T-cell (primary cell): ENCODE results near the gene VTI1A. TPM values are rescaled to one million over a fixed set of nuclear protein-coding genes. Genes with fewer than 3 reads are reported as not detected.
"Not testable (repeated sequence)": the region's sequence is repeated elsewhere in the genome, so short reads cannot be mapped to it uniquely, and the experiment has no call there.

Experiments used
- ATAC-seq, 4 experiments: fragments of 200-7000 bp in 3 of 4; fragments of 150-1000 bp in 1 of 4; cut with Tn5 transposase; replicated peaks in 1 of 4; 1 replicate in 3 of 4; 2 replicates in 1 of 4; pipeline ENCODE4 v1.10.0; 2021; ENCODE audit warnings: moderate library complexity in 3 of 4, mild to moderate bottlenecking in 2 of 4, moderate number of reproducible peaks in 1 of 4
- CTCF ChIA-PET, 2 donors: fragments of 300-600 bp; sonication (Branson Sonifier 250); formaldehyde crosslinking; loops; one replicate each; lab custom pipeline; 2022; ENCODE audit warnings: antibody characterized with exemption in 2 of 2; lab: Charles Lee
- POLR2A ChIA-PET, 2 donors: fragments of 300-600 bp; sonication (Branson Sonifier 250); formaldehyde crosslinking; loops; one replicate each; lab custom pipeline; 2022; ENCODE audit warnings: antibody characterized with exemption in 2 of 2; lab: Charles Lee
- DNase-seq, 35 experiments: peaks; one replicate each; pipeline versions ENCODE4 v3.0.0 to v3.0.0-alpha.2; 2013 to 2023
- H3K27ac ChIP-seq: one replicate; pipeline ENCODE4 v1.5.1; 2013; ENCODE audit warnings: low read length
- H3K27me3 ChIP-seq, 2 experiments: replicated peaks in 1 of 2; 1 replicate in 1 of 2; 2 replicates in 1 of 2; pipeline versions ENCODE4 v1.6.1 to v1.7.0; 2013; ENCODE audit warnings: low read length in 1 of 2, mixed read lengths in 1 of 2; ENCODE audit not compliant: control insufficient read depth in 2 of 2, insufficient read depth in 2 of 2; ENCODE audit errors: extremely low read depth in 1 of 2
- H3K36me3 ChIP-seq, 2 donors: 1 replicate in 1 of 2; 2 replicates in 1 of 2; pipeline versions ENCODE4 v1.6.1 to v1.7.0; 2013; ENCODE audit warnings: low read length in 1 of 2; ENCODE audit not compliant: control insufficient read depth in 2 of 2, insufficient read depth in 1 of 2; ENCODE audit errors: extremely low read depth in 1 of 2
- H3K4me1 ChIP-seq, 2 experiments: 1 replicate in 1 of 2; 2 replicates in 1 of 2; pipeline versions ENCODE4 v1.6.1 to v1.7.0; 2013; ENCODE audit warnings: low read length in 2 of 2, mixed read lengths in 1 of 2; ENCODE audit not compliant: insufficient read depth in 2 of 2, control insufficient read depth in 1 of 2; ENCODE audit errors: extremely low read depth in 1 of 2
- H3K4me3 ChIP-seq, 2 donors: 1 replicate in 1 of 2; 2 replicates in 1 of 2; pipeline versions ENCODE4 v1.5.1 to v1.7.0; 2013; ENCODE audit warnings: mild to moderate bottlenecking in 2 of 2, low read length in 1 of 2, moderate library complexity in 1 of 2; ENCODE audit not compliant: control insufficient read depth in 1 of 2; ENCODE audit errors: extremely low read depth in 1 of 2
- H3K9me3 ChIP-seq: 2 replicates; pipeline ENCODE4 v1.7.0; 2013
- H3K27ac Mint-ChIP-seq, 2 donors: one replicate each; pipeline ENCODE4 v1.8.0; 2020 to 2021; ENCODE audit warnings: mild to moderate bottlenecking in 2 of 2, mixed read lengths in 2 of 2
- H3K27me3 Mint-ChIP-seq, 2 donors: one replicate each; pipeline ENCODE4 v1.8.0; 2021 to 2022; ENCODE audit warnings: mixed read lengths in 2 of 2
- H3K36me3 Mint-ChIP-seq: one replicate; pipeline ENCODE4 v1.8.0; 2021; ENCODE audit warnings: mixed read lengths
- H3K4me1 Mint-ChIP-seq, 3 donors: one replicate each; pipeline ENCODE4 v1.8.0; 2020 to 2022; ENCODE audit warnings: mixed read lengths in 3 of 3, mild to moderate bottlenecking in 1 of 3
- H3K4me3 Mint-ChIP-seq, 3 donors: one replicate each; pipeline ENCODE4 v1.8.0; 2020 to 2022; ENCODE audit warnings: mild to moderate bottlenecking in 3 of 3, mixed read lengths in 3 of 3, moderate library complexity in 3 of 3
- H3K9me3 Mint-ChIP-seq, 3 donors: one replicate each; pipeline ENCODE4 v1.8.0; 2020 to 2022; ENCODE audit warnings: mixed read lengths in 3 of 3
- WGBS: methylation state at CpG from one replicate; pipeline ENCODE4 v1.1.5; 2013; ENCODE audit warnings: missing lambda C conversion rate; ENCODE audit not compliant: insufficient coverage; 5-methylcytosine and 5-hydroxymethylcytosine counted together
- total RNA-seq, 35 experiments: library from RNA in 6 of 35; stranded (reverse) in 6 of 35; fragments of 120-200 nt in 1 of 35; gene quantifications; one replicate each; pipeline versions ENCODE4 v1.2.1 to v1.2.4 and lab custom pipeline; 2013 to 2026

Gene VTI1A
- total RNA-seq, 5 donors from 2014 or later (not counting 1 experiment from before 2014, with no cell fraction given) = 41.3 to 53.6 (median 43.5) TPM

DNA sequence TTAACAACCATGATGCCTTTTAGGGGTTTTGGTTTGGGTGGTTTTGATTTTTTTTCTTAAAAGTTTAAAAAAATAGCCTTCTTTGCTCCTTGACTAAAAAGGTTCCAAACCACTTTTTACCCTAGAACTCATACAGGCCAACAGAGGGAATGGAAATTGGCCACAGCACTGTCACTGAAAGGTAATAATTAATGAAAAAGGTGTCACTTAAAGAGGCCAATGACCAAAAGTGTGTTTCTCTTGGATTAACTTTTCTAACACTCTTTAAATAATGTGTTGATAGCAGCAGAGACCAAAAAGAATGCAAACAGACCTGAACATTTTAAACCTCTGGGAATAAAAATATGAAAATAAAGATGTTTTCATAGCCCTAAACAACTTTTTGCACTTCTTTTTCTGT, 282.0 kb downstream of the VTI1A start:
- H3K4me1 Mint-ChIP-seq = no peaks in the 10 kb centered on the region
- no peaks in the 10 kb centered on the region for H3K4me1 ChIP-seq
- no peak overlapping the region for H3K27ac Mint-ChIP-seq
- no peaks in the 10 kb centered on the region for H3K27me3 Mint-ChIP-seq
- H3K4me3 Mint-ChIP-seq = no peak overlapping the region
- H3K9me3 Mint-ChIP-seq = no peaks in the 10 kb centered on the region
- no peak overlapping the region for H3K4me3 ChIP-seq
- no peak for ATAC-seq
- CTCF ChIA-PET = interaction anchor here in 1 of 2 donors (0.6 kb wide), 1 partner anchor 286 kb away, joined by 5 read pairs; no protein-coding TSS in a partner anchor
- POLR2A ChIA-PET = no interaction called here
- H3K27ac ChIP-seq = no peak overlapping the region
- H3K36me3 ChIP-seq = no peaks in the 10 kb centered on the region
- no peaks in the 10 kb centered on the region for H3K27me3 ChIP-seq
- no peak for DNase-seq
- peaks cover 8% of the 10 kb centered on the region for H3K36me3 Mint-ChIP-seq
- no peaks in the 10 kb centered on the region for H3K9me3 ChIP-seq

DNA sequence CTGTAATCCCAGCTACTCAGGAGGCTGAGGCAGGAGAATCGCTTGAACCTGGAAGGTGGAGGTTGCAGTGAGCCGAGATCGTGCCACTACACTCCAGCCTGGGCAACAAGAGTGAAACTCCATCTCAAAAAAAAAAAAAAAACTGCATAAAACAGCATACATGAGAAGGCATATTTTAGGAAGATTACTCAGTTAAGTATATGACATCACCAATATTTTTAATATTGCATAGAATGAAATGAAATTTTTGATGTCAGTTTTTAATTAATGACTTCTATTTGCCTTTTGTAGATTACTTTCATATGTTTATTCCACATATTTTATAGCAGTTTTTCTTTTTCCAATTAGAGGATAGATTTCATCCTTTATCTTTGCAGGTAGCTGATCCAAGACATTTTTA, 284.4 kb downstream of the VTI1A start:
- H3K27ac ChIP-seq, POLR2A ChIA-PET, H3K27ac Mint-ChIP-seq, CTCF ChIA-PET, H3K4me3 ChIP-seq, H3K4me3 Mint-ChIP-seq, ATAC-seq, DNase-seq, H3K4me1 Mint-ChIP-seq, H3K4me1 ChIP-seq, H3K36me3 ChIP-seq, H3K9me3 ChIP-seq, H3K27me3 ChIP-seq, H3K9me3 Mint-ChIP-seq, H3K27me3 Mint-ChIP-seq, H3K36me3 Mint-ChIP-seq: not testable (repeated sequence)
- no CpG with 5 or more reads among the region's 3 CpGs for WGBS

DNA sequence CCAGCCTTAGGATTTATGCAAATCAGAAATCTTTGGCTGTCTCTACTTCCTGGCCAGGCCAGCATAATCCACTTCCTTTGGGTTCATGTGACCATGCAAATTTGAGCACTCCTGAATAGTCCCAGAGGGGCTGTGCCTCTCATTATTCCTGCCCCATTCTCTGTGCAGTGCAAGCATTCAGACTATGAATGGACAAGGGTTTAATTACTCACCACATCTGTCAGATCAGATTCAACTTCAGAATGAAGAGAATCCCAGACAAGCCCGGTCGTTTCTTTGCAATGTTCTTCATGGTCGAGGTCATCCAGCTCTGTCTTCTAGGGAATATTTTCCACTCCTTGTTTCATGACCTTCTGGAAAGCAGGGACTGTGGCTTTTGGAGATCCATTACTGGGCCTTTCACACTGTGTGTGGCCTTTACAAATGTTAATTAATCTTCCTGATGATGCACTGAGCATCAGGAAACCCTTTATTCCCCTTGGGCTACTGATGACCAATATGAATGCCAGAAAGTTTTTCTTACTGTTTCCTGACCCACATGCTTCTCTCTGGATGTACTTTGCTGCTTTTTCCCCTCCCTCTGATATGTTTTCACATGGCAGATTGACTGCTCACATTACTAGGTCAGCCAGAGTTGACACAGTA, 285.4 kb downstream of the VTI1A start:
- peaks cover 9% of the 10 kb centered on the region for H3K36me3 Mint-ChIP-seq
- WGBS = no CpG with 5 or more reads among the region's 3 CpGs
- no peaks in the 10 kb centered on the region for H3K27me3 Mint-ChIP-seq

DNA sequence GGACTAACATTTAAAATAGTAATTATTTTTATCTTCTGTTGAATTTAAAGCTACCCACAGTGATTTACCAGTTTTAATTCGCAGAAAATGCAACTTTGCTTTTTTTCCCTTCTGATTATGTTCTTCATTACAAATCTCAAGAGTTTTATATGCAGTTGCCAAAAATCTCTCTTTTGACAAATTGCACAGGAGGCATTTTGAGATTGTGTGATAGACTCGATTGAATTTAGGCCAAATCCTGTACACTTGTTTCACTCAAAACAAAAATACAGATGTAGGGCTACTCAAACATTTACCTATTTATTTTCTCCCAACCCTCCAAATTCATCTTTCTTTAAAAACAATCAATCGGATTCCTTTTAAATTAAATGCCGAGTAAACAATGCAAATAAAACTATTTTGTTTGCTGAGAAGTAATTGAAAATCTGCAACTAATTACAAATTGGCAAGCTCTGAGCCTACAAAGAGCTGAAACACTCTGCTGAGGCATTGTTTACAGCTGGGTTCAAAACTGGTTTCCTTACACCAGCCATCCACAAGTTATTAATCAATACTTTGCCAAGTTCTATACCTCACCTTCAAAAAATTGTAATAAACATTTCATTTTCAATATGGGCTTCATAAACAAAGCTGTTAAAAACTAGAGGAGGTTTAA, 288.2 kb downstream of the VTI1A start:
- ChIA-PET POLR2A (interaction anchor here in 1 of 2 donors (0.6 kb wide), 1 partner anchor 828 kb away, joined by 3 read pairs; no protein-coding TSS in a partner anchor), CTCF (interaction anchor here in 1 of 2 donors (0.6 to 0.7 kb wide), 2 partner anchors 27 to 342 kb away, joined by 3 read pairs; no protein-coding TSS in a partner anchor)
- no peak overlapping the region for H3K27ac Mint-ChIP-seq
- Histone ChIP-seq H3K9me3 (no peaks in the 10 kb centered on the region), H3K4me3 (no peak overlapping the region), H3K27ac (no peak overlapping the region), H3K36me3 (peaks cover 0 to 4% of the 10 kb centered on the region in 2 donors), H3K27me3 (no peaks in the 10 kb centered on the region), H3K4me1 (no peaks in the 10 kb centered on the region)
- no peaks in the 10 kb centered on the region for H3K27me3 Mint-ChIP-seq
- no peak for ATAC-seq
- WGBS = no CpG with 5 or more reads among the region's 4 CpGs
- DNase-seq = no peak
- H3K36me3 Mint-ChIP-seq = peaks cover 32% of the 10 kb centered on the region
- no peaks in the 10 kb centered on the region for H3K4me1 Mint-ChIP-seq
- no peak overlapping the region for H3K4me3 Mint-ChIP-seq
- no peaks in the 10 kb centered on the region for H3K9me3 Mint-ChIP-seq

More for the DNA sequence above, 285.4 kb downstream of the VTI1A start:
- no peak overlapping the region for H3K27ac Mint-ChIP-seq
- H3K36me3 ChIP-seq = peaks cover 0 to 4% of the 10 kb centered on the region in 2 donors
- no peaks in the 10 kb centered on the region for H3K27me3 ChIP-seq
- no peaks in the 10 kb centered on the region for H3K9me3 Mint-ChIP-seq
- no peaks in the 10 kb centered on the region for H3K4me1 ChIP-seq
- no peaks in the 10 kb centered on the region for H3K9me3 ChIP-seq
- DNase-seq (no peak), ATAC-seq (no peak)
- no peaks in the 10 kb centered on the region for H3K4me1 Mint-ChIP-seq
- ChIA-PET POLR2A (no interaction called here), CTCF (no interaction called here)
- no peak overlapping the region for H3K4me3 Mint-ChIP-seq
- no peak overlapping the region for H3K4me3 ChIP-seq
- no peak overlapping the region for H3K27ac ChIP-seq

DNA sequence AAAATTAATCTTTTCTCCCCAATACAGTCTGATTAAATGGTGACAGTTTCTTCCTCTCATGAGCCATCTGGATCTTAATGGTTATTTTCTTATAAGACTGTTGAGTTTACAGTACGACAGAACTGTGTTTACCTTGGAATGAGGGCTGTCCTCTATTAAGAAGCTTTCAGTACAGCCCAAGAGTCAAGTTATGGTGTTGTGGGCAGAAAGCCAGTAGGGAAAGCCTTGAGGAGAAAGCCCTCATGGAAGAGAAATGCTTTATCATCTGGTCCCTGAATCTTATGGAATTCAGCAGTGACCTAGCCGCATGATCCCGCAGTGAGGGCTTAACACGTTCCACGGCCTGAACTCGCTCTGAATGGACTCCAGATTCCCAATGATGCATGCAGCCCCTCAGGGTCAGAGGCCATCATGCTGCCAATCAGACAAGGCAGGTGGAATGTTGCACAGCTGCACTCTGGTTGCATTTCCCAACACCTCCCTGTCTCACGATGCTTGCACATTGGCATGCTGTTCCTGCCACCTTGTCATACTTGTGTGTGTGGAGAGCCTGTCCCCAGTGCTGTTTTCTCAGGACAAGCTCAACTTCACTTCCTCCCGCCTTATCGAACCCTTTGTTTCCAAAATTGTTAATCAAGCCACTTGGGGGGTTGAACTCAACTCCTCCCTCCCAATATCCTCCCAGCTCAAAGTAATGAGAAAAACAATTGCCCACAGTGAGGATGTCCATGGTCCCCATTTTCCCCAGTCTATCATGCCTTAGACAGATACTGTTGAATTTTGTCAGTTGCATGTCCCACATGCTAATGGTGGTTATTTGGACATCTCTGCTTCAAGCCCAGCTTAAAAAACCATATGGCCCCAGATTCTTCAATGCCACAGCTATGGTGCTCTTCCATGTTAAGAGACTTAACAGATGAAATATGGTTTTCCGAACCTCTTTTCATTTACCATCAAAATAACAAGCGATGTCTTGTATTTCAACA, 291.9 kb downstream of the VTI1A start:
- Mint-ChIP-seq H3K27me3 (no peaks in the 10 kb centered on the region), H3K4me1 (no peaks in the 10 kb centered on the region), H3K36me3 (peaks cover 49% of the 10 kb centered on the region), H3K27ac (no peak overlapping the region), H3K9me3 (no peaks in the 10 kb centered on the region), H3K4me3 (no peak overlapping the region)
- CTCF ChIA-PET = no interaction called here
- H3K27ac ChIP-seq = no peak overlapping the region
- no peaks in the 10 kb centered on the region for H3K9me3 ChIP-seq
- no peaks in the 10 kb centered on the region for H3K27me3 ChIP-seq
- ATAC-seq (no peak), DNase-seq (no peak)
- POLR2A ChIA-PET = no interaction called here
- WGBS = 97% methylated on average over 5 of the region's 11 CpGs
- no peak overlapping the region for H3K4me3 ChIP-seq
- H3K4me1 ChIP-seq = no peaks in the 10 kb centered on the region
- H3K36me3 ChIP-seq = peaks cover 0 to 4% of the 10 kb centered on the region in 2 donors

DNA sequence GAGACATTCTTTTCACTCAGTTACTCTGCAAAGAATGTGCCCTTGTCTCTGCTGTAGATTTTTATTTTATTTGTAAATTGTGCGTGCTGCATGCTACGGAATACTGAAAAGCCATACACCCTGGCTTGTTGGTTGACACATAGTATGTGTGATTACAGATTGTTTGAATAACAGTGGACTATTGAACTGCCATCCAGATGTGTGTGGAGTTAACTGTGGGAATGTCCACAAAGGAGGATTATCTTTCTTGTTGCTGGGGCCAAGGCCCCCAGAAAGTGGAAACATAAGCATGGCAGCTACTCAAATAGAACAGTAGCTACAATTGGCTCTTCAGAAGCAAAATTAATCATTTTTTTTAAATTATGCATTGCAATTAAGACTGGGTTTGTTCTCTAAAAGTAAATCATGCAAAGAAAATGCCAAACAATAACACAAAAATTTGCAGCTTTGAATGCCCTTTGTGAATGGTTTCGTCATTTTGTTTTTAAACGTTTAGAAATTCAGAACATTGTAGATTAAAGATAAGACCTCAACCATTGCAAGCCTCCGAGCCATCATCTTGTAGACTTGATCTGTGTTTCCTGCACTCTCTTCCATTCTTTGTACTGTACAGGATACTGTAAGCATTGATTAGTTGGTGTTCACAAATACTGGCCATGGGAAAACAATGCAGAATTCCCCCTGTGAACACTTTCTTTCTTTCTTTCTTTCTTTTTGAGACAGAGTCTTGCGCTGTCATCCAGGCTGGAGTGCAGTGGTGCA, 292.8 kb downstream of the VTI1A start:
- Mint-ChIP-seq H3K27ac (no peak overlapping the region), H3K4me3 (no peak overlapping the region), H3K9me3 (no peaks in the 10 kb centered on the region), H3K36me3 (peaks cover 55% of the 10 kb centered on the region), H3K27me3 (no peaks in the 10 kb centered on the region), H3K4me1 (no peaks in the 10 kb centered on the region)
- no peak for DNase-seq
- no peak overlapping the region for H3K4me3 ChIP-seq
- 90% methylated on average over 3 of the region's 6 CpGs for WGBS
- H3K27me3 ChIP-seq = no peaks in the 10 kb centered on the region
- POLR2A ChIA-PET = no interaction called here
- no peaks in the 10 kb centered on the region for H3K9me3 ChIP-seq
- no peak for ATAC-seq
- H3K36me3 ChIP-seq = peaks cover 0 to 4% of the 10 kb centered on the region in 2 donors
- no peaks in the 10 kb centered on the region for H3K4me1 ChIP-seq
- no peak overlapping the region for H3K27ac ChIP-seq
- CTCF ChIA-PET = no interaction called here
